Upper lobe of left lung (tissue), 4 donors: ENCODE data around the gene RBP3.

Source experiments
- CTCF ChIP-seq, 6 experiments: fragments of 450-650 bp in 4 of 6; fragments of 200-600 bp in 2 of 6; sonication (generic) in 2 of 6; IDR thresholded peaks; one replicate each; pipeline ENCODE4 v1.5.1; 2016 to 2019; ENCODE audit warnings: antibody characterized with exemption in 6 of 6
- EP300 ChIP-seq, 4 donors: sonication (generic); formaldehyde crosslinking; IDR thresholded peaks; one replicate each; pipeline ENCODE4 v1.5.1; 2017; ENCODE audit warnings: antibody characterized with exemption in 4 of 4, control low read depth in 2 of 4
- POLR2A ChIP-seq, 4 donors: fragments of 450-650 bp; IDR thresholded peaks; one replicate each; pipeline ENCODE4 v1.5.1; 2016 to 2017; ENCODE audit warnings: antibody characterized with exemption in 4 of 4, mild to moderate bottlenecking in 2 of 4

- TF ChIP-seq CTCF (IDR thresholded peaks at IDR 0.05) (no peak), POLR2A (IDR thresholded peaks at IDR 0.05) (no peak), EP300 (IDR thresholded peaks at IDR 0.05) (no peak)
Observed at GRCh38 chr10:47344996-47345870, 2.9 kb upstream of the RBP3 start.
